HG03095 (cell line): Measurements from ENCODE around the gene PCDHGA3.
A peak's percentile ranks its signal among the peaks of the same experiment; 100 is the strongest.
"Not testable (repeated sequence)": the region's sequence is repeated elsewhere in the genome, so short reads cannot be mapped to it uniquely, and the experiment has no call there.

ENCODE experiments used
- ATAC-seq: cut with Tn5 transposase; IDR thresholded peaks from one replicate; pipeline ENCODE4 v1.9.1; 2021; ENCODE audit warnings: moderate library complexity; ENCODE audit not compliant: unreplicated experiment

The PCDHGA3 gene

DNA sequence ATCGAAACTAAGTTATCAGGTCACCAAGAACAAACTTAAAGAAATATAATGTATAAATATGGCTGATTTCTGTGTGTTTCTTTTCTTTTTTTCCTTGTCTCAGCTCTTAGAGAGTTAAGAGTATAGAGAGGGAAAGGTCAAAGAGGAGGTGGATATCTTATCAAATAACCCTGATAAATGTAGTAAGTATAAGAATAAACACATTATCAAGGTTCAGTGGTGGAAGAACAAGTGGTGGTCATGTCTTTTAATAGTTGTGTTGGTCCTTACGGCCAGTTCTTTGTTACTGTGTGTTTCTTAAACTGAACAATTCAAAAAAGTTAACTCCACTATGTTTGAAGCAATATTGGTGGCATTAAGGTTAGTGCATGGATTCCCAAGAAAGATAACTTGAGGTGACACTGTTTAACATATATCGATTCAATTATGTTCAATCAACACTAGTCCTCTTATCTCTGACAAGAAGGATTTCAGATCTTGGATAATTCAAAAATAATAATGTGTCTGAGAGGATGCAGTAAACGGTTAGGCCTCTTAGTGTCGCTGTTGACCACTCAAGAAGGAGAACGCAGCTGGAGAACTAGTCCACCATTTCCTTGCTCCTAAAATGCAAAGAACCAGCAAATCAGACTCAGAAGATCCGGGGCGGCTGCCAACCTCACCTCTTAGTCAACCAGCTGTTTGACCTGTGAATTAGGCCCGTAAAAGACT, at the start of gene PCDHGA3:
Gene PCDHGA3 (plus strand): TSS at position 588 of the 711 bp plus-strand sequence. CDS start 205 bp downstream, outside the sequence.
- ATAC-seq = no peak

DNA sequence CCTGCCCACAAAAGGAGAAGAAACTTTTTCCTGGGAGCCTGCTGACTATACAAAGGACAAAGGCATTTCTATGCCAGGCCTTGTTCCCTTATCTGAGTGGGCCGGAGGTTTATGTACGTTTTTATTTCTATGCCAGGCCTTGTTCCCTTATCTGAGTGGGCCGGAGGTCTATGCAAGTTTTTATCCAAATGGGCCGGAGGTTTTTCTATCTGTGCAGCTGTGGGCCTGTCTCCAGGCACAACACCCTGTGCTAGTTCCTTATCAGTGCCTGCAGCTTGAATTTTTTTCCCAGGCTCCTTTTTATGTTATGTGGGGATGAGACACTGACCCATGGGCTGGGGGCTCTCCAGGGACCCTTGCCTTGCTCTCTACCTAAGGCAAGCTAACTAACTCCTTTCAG, 45.3 kb upstream of the PCDHGA3 start:
- no peak for ATAC-seq

DNA sequence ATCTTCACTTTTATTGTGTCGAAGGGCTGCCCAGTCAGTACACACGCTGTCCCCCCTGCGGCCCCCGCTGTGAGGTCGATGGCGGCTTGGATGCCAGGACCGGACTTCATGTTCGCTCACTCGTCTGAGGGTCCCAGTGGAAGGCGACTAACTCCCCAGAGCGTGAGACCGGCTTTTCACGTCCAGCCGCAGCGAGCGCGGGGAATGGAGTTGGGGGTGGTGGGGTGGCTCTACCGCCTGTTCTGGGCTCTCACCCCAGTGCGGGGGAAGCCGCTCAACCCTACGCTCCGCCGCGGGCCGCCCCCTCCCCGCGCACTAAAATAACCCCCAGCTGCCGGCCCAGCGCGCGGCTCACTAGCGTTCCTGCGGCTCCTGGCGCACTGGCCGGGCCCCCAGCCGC, 39.9 kb upstream of the PCDHGA3 start, which contains the start of gene SLC25A2:
Gene SLC25A2 (minus strand): TSS at position 294 of the 400 bp plus-strand sequence. CDS start 184 bp downstream, at position 110.
- ATAC-seq = no peak

GRCh38 chr5:141306630-141307029, 37.0 kb upstream of the PCDHGA3 start:
- no peak for ATAC-seq

DNA sequence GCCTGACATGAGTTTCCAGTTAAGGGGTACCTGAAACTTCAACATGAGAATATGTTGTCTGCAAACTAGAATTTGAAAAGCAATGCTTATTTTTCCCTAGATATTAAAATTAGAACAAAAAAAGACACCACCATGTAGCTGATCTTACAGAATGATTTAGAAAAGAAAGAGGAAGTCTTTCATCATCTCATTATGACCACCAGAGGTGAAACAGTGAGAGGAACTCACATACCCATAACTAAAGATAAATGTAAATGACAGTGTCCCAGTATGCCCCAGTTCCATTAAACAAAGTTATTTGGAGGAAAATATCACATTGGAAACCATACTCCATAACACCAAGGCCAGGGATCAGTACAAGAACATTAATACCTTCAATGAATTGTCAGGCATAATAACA, 29.9 kb upstream of the PCDHGA3 start:
- no peak for ATAC-seq

DNA sequence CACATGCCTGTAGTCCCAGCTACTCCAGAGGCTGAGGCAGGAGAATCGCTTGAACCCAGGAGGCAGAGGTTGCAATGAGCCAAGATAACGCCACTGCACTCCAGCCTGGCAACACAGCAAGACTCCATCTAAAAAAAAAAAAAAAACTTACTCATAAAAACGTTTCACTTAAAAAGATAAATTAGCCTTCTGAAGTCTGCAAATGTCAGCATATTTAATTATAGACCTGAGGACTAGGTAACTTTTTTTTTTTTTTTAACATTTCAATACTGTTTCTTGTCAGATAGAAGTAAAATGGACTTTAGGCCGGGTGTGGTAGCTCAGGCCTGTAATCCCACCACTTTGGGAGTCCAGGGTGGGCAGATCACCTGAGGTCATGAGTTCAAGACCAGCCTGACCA, 26.7 kb upstream of the PCDHGA3 start:
- not testable (repeated sequence) for ATAC-seq

DNA sequence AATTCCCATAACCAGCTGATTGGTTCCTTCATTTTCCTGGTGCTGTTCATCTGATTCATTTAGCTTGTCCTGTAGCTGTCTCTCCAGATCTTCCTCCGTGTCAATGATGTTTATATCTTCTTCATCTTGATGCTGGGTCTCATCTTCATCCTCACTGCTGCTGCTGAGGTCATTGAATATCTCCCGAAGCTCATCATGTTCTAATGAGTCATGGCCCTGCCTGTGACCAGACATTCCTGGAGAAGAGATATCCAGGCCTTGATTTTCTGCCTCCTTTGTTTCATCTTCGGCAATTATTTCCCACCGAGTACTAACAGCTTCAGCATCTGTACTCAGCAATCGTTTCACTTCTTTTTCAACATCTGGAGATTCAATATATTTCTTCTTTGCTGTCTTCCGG, 24.4 kb upstream of the PCDHGA3 start:
- no peak for ATAC-seq

DNA sequence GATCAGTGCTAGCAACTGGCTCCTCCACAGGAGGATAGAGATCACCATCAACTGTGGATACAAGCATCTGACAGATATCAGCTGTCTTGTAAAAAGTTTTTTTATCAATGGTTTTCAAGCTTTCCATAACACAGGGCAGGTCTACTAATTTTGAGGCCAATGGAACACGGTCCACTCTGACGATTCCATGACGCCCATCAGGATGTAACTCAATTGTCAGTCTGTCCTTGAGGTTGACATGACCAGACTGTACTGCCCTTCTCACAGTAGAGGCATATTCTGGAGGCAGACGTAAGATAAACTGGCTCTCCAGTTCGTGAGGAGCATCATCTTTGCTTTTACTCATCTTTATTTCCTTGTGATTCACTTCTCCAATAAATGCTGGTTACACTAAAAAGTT, 23.9 kb upstream of the PCDHGA3 start:
- ATAC-seq = no peak

GRCh38 chr5:141320225-141321169, 23.1 kb upstream of the PCDHGA3 start, which contains the start of gene TAF7:
TSS of gene TAF7 (minus strand) at chr5:141320784. CDS start at chr5:141320044, 740 bp downstream.
- ATAC-seq = peak; percentile 89

GRCh38 chr5:141322261-141322660, 21.4 kb upstream of the PCDHGA3 start:
- ATAC-seq = no peak

DNA sequence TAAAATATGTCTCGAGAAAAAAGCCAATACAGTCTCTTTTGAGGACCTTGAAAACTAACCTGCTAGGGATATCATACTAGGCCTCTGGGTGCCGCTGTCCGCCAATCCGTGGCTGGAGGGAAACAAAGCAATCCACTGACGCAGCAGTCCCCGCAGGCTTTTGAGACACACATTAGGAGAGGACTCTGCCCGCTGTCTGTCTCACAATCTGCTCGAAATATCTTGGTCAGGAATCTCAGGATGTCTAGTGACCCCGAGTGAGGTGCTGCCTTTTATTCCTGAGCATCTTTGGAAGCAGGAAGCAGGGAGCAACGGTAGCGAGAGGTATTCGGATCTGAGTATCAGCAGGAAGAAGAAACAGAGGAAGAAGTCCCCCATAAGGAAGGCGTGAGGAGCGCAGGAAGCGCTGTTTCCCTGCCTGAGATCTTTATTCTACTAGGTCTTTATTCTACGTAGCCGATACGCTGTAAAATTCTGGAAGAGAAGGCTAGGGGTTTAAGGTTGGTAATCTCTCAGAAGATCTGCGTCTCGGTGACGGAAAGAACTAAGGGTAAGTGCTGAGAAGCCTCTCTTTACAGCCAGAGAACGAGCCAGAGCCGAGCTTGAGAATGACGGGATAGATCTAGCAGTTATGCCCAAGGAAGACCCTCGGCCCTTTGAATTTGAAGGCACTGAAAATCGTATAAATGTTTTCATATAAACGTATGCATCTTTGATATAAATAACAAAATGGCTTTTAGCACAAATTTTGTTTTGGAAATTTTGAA, 17.4 kb upstream of the PCDHGA3 start:
- ATAC-seq = peak; percentile 81

- ATAC-seq = no peak
Observed at GRCh38 chr5:141328231-141328630, 15.4 kb upstream of the PCDHGA3 start.

DNA sequence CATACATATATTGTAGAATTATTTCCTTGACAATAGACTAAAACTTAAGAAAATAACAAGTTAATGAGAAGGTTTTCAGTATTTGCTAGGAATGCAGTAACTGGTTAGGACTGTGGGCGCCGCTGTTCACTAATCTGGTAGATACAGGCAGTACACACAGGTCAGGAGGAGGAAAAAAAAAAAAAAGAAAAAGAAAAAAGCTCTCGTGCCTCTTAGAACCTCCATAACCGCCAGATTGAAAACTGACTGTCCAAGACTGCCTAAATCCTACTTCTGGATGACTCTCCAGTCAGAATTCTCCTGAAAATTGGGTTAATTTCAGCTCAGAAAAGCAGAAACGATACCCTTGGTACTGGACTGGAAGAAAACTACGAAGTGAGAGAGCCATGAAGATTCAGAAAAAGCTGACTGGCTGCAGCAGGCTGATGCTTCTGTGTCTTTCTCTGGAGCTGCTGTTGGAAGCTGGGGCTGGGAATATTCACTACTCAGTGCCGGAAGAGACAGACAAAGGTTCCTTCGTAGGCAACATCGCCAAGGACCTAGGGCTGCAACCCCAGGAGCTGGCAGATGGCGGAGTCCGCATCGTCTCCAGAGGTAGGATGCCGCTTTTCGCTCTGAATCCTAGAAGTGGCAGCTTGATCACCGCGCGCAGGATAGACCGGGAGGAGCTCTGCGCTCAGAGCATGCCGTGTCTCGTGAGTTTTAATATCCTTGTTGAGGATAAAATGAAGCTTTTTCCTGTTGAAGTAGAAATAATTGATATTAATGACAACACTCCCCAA, 13.1 kb upstream of the PCDHGA3 start, which contains the start of gene PCDHGA1:
Gene PCDHGA1 (plus strand): TSS at position 216 of the 782 bp plus-strand sequence.
- peak; percentile 41 for ATAC-seq

- not testable (repeated sequence) for ATAC-seq
Observed at GRCh38 chr5:141332571-141332970, 11.1 kb upstream of the PCDHGA3 start.

- no peak for ATAC-seq
Observed at GRCh38 chr5:141338538-141339306, 4.9 kb upstream of the PCDHGA3 start, which contains the start of gene PCDHGA2. TSS of gene PCDHGA2 (plus strand) at chr5:141338760.

- not testable (repeated sequence) for ATAC-seq
Observed at GRCh38 chr5:141340781-141341354, 2.8 kb upstream of the PCDHGA3 start.

DNA sequence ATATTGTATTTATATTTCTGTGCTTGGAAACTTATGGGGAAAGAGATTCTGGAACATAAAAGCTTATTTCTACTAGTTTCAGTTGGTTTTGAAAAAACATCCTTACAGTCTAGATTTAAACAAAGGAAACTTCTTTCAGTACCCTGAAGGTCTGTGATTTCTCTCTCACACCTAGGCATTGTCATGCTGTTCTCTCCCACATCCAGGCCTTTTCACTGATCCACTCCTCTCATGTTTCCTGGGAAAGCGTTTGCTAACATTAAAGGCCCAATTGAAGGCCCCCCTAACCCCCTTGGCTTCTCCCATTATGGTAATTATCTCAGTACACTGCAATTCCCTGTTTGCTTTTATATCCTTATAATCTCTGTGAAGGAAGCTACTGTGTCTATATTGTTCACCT, 856 bp upstream of the PCDHGA3 start:
- no peak for ATAC-seq

DNA sequence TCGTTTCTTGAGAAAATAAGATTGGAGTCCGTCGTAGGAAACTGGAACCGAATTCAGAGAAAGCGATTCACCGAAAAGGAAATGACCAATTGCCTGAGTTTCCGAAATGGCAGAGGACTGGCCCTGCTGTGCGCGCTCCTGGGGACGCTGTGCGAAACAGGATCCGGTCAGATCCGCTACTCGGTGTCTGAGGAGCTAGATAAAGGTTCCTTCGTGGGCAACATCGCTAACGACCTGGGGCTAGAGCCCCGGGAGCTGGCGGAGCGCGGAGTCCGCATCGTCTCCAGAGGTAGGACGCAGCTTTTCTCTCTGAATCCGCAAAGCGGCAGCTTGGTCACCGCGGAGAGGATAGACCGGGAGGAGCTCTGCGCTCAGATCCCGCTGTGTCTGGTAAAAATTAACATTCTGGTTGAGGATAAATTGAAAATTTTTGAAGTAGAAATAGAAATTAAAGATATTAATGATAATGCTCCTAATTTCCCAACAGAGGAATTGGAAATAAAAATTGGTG, 379 bp downstream of the PCDHGA3 start:
- ATAC-seq = no peak

- no peak for ATAC-seq
Observed at GRCh38 chr5:141345327-141345726, 1.7 kb downstream of the PCDHGA3 start.
